SK-N-SH (cell line): Measurements from ENCODE around the gene KBTBD13. TPM values are rescaled to one million over a fixed set of nuclear protein-coding genes. Genes with fewer than 3 reads are reported as not detected.

Experiments
- CTCF ChIA-PET: fragments of 300-600, 350-600 bp; formaldehyde crosslinking; extraction: SDS; loops from one replicate; lab custom pipeline; 2021; lab: Yijun Ruan, JAX
- POLR2A ChIA-PET: fragments of 350-600 bp; sonication (Branson Sonifier 250); formaldehyde crosslinking; extraction: SDS; loops from one replicate; lab custom pipeline; 2020; ENCODE audit warnings: antibody characterized with exemption, inconsistent platforms; lab: Yijun Ruan, JAX
- DNase-seq: peaks from one replicate; pipeline ENCODE4 v3.0.0; 2012
- H2AFZ ChIP-seq: fragments of 200-600 bp; sonication (generic); 2 replicates; pipeline ENCODE4 v1.8.1; 2016; ENCODE audit warnings: antibody characterized with exemption, mild to moderate bottlenecking, low read depth
- H3F3A ChIP-seq: fragments of 200-600 bp; sonication (generic); replicated peaks from 2 replicates; pipeline ENCODE3; 2016; ENCODE audit warnings: antibody characterized with exemption, mild to moderate bottlenecking; ENCODE audit not compliant: insufficient read depth
- H3K27ac ChIP-seq, 2 experiments: fragments of 200-500 bp in 1 of 2; fragments of 200-600 bp in 1 of 2; sonication (Bioruptor generic) in 1 of 2; sonication (generic), shearing (Covaris generic) in 1 of 2; 2 replicates each; pipeline versions ENCODE4 v1.5.1 to v1.6.1; 2014 to 2016; ENCODE audit warnings: low read depth in 2 of 2, inconsistent platforms in 1 of 2, low read length in 1 of 2, mild to moderate bottlenecking in 1 of 2, mixed read lengths in 1 of 2
- H3K27me3 ChIP-seq: fragments of 200-600 bp; sonication (generic), shearing (Covaris generic); 2 replicates; pipeline ENCODE4 v1.6.1; 2016; ENCODE audit warnings: mixed run types; ENCODE audit not compliant: insufficient read depth
- H3K36me3 ChIP-seq, 2 experiments: fragments of 200-500 bp in 1 of 2; fragments of 200-600 bp in 1 of 2; sonication (Bioruptor generic) in 1 of 2; sonication (generic) in 1 of 2; replicated peaks in 1 of 2; 2 replicates each; pipeline versions ENCODE3 to v1.5.1; 2014 to 2016; ENCODE audit warnings: low read length in 1 of 2, mild to moderate bottlenecking in 1 of 2; ENCODE audit not compliant: insufficient read depth in 2 of 2, control insufficient read depth in 1 of 2
- H3K4me1 ChIP-seq, 2 experiments: fragments of 200-500 bp in 1 of 2; fragments of 200-600 bp in 1 of 2; sonication (Bioruptor generic) in 1 of 2; sonication (generic), shearing (Covaris generic) in 1 of 2; 2 replicates each; pipeline versions ENCODE4 v1.5.1 to v1.6.1; 2014 to 2016; ENCODE audit warnings: low read depth in 1 of 2, low read length in 1 of 2, mixed run types in 1 of 2; ENCODE audit not compliant: insufficient read depth in 2 of 2, control insufficient read depth in 1 of 2
- H3K4me2 ChIP-seq: fragments of 200-600 bp; sonication (generic), shearing (Covaris generic); 2 replicates; pipeline ENCODE4 v1.6.1; 2017; ENCODE audit warnings: mixed run types
- H3K4me3 ChIP-seq, 2 experiments: fragments of 200-500 bp in 1 of 2; fragments of 200-600 bp in 1 of 2; sonication (Bioruptor generic) in 1 of 2; sonication (generic), shearing (Covaris generic) in 1 of 2; 2 replicates each; pipeline versions ENCODE4 v1.5.1 to v1.8.1; 2014 to 2016; ENCODE audit warnings: low read depth in 2 of 2, inconsistent platforms in 1 of 2, low read length in 1 of 2, mild to moderate bottlenecking in 1 of 2, mixed read lengths in 1 of 2, moderate library complexity in 1 of 2
- H3K79me2 ChIP-seq: fragments of 200-600 bp; sonication (generic); 2 replicates; pipeline ENCODE4 v1.8.1; 2017; ENCODE audit warnings: mild to moderate bottlenecking; ENCODE audit not compliant: insufficient read depth
- H3K9ac ChIP-seq: fragments of 200-600 bp; sonication (generic); 2 replicates; pipeline ENCODE4 v1.6.1; 2017; ENCODE audit warnings: mixed run types
- H3K9me2 ChIP-seq: fragments of 200-600 bp; sonication (generic); 2 replicates; pipeline ENCODE4 v1.6.1; 2017; ENCODE audit warnings: mixed run types
- H3K9me3 ChIP-seq: fragments of 200-600 bp; sonication (generic); 2 replicates; pipeline ENCODE4 v1.6.1; 2017; ENCODE audit warnings: mixed run types, mild to moderate bottlenecking, moderate library complexity
- H4K20me1 ChIP-seq: fragments of 200-600 bp; sonication (generic); 2 replicates; pipeline ENCODE4 v1.6.1; 2017; ENCODE audit warnings: mild to moderate bottlenecking, mixed run types; ENCODE audit not compliant: insufficient read depth
- CTCF ChIP-seq: fragments of 200-600 bp; sonication (generic); IDR thresholded peaks from 2 replicates; pipeline ENCODE4 v1.6.1; 2017; ENCODE audit warnings: antibody characterized with exemption, mild to moderate bottlenecking, moderate library complexity
- FOXM1 ChIP-seq: IDR thresholded peaks from 2 replicates; pipeline ENCODE4 v1.4.0; 2012; ENCODE audit warnings: low read depth, mild to moderate bottlenecking
- GATA2 ChIP-seq: sonication (generic); formaldehyde crosslinking; IDR thresholded peaks from 2 replicates; pipeline ENCODE4 v1.5.0; 2020; ENCODE audit warnings: mild to moderate bottlenecking, missing genetic modification reagents
- MXI1 ChIP-seq: IDR thresholded peaks from 2 replicates; pipeline ENCODE4 v1.6.1; 2012; ENCODE audit warnings: mild to moderate bottlenecking, low read depth, low read length, improper control_type of control experiment
- NRF1 ChIP-seq: IDR thresholded peaks from 2 replicates; pipeline ENCODE4 v1.6.1; 2012; ENCODE audit warnings: low read depth, mild to moderate bottlenecking, low read length
- RAD21 ChIP-seq: IDR thresholded peaks from 2 replicates; pipeline ENCODE4 v1.6.1; 2012; ENCODE audit warnings: mild to moderate bottlenecking, low read length
- RCOR1 ChIP-seq: fragments of 150-350 bp; IDR thresholded peaks from 2 replicates; pipeline ENCODE4 v1.6.1; 2017; ENCODE audit warnings: antibody characterized with exemption, low read length
- REST ChIP-seq: IDR thresholded peaks from 2 replicates; pipeline ENCODE4 v1.6.1; 2012; ENCODE audit warnings: mild to moderate bottlenecking, low read depth, low read length, moderate library complexity
- RXRA ChIP-seq: IDR thresholded peaks from 2 replicates; pipeline ENCODE4 v1.4.0; 2012; ENCODE audit warnings: low read depth, mild to moderate bottlenecking, borderline replicate concordance
- SIN3A ChIP-seq: IDR thresholded peaks from 2 replicates; pipeline ENCODE4 v1.6.1; 2012; ENCODE audit warnings: low read depth, mild to moderate bottlenecking, low read length, moderate library complexity, borderline replicate concordance
- SMC3 ChIP-seq: IDR thresholded peaks from 2 replicates; pipeline ENCODE4 v1.6.1; 2012; ENCODE audit warnings: low read depth, low read length, improper control_type of control experiment
- USF2 ChIP-seq: fragments of 150-350 bp; IDR thresholded peaks from 2 replicates; pipeline ENCODE4 v1.6.1; 2017; ENCODE audit warnings: antibody characterized with exemption, low read length, low read depth, borderline replicate concordance
- ZBTB33 ChIP-seq: IDR thresholded peaks from 2 replicates; pipeline ENCODE4 v1.4.0; 2012; ENCODE audit warnings: low read depth, borderline replicate concordance
- WGBS: methylation state at CpG from one replicate; pipeline ENCODE4 v1.1.6; 2017; ENCODE audit warnings: low lambda C conversion rate; 5-methylcytosine and 5-hydroxymethylcytosine counted together
- polyA plus RNA-seq, 3 experiments: library from polyadenylated mRNA; depleted of rRNA; stranded (reverse); fragments of >200 nt; gene quantifications; 2 replicates each; pipeline ENCODE4 v1.2.3, GENCODE V29; 2012

Gene KBTBD13
- polyA plus RNA-seq, 1 of the 3 experiments (the other 2 are of a cell fraction), result not detected

GRCh38 chr15:65085207-65085753 lies 8.7 kb downstream of the KBTBD13 start:
- no peak overlapping the region for H2AFZ ChIP-seq
- H3F3A ChIP-seq, result no peaks in the 10 kb centered on the region
- H3K4me2 ChIP-seq, result no peak overlapping the region
- peaks cover 0 to 35% of the 10 kb centered on the region in 2 experiments; a peak in 1 of 4 replicates for H3K4me1 ChIP-seq
- POLR2A ChIA-PET, result interaction anchor here (0.6 kb wide), 1 partner anchor 253 kb away, joined by 4 read pairs; no protein-coding TSS in a partner anchor
- no peaks in the 10 kb centered on the region for H3K36me3 ChIP-seq
- H4K20me1 ChIP-seq, result no peaks in the 10 kb centered on the region
- 90% methylated on average over 8 of the region's 8 CpGs for WGBS
- no peak overlapping the region for H3K27ac ChIP-seq
- no peak overlapping the region for H3K4me3 ChIP-seq
- CTCF ChIA-PET, result interaction anchor here (0.9 to 8.3 kb wide), 11 partner anchors 9 to 354 kb away, joined by 3 to 99 read pairs (median 4); partner anchors contain the start of gene UBAP1L
- DNase-seq, result no peak
- H3K9ac ChIP-seq, result no peak overlapping the region
- no peaks in the 10 kb centered on the region for H3K79me2 ChIP-seq
- H3K9me2 ChIP-seq, result no peaks in the 10 kb centered on the region
- no peaks in the 10 kb centered on the region for H3K9me3 ChIP-seq
- H3K27me3 ChIP-seq, result no peaks in the 10 kb centered on the region
- no peak for TF ChIP-seq RXRA
- no peak for TF ChIP-seq ZBTB33
- no peak for TF ChIP-seq USF2
- no peak for TF ChIP-seq GATA2

- POLR2A ChIA-PET, result interaction anchor here (0.6 kb wide), 1 partner anchor 254 kb away, joined by 4 read pairs; no protein-coding TSS in a partner anchor
- no peak overlapping the region for H3K4me3 ChIP-seq
- TF ChIP-seq SIN3A, result no peak
- no peak for TF ChIP-seq MXI1
- peak; percentile 57 for TF ChIP-seq CTCF
- TF ChIP-seq REST, result no peak
- no peak for TF ChIP-seq NRF1
- no peak for TF ChIP-seq FOXM1
- peak; percentile 37; the same call in 1 of the 2 replicates for TF ChIP-seq SMC3
- TF ChIP-seq USF2, result no peak
- peak; percentile 56 for TF ChIP-seq RAD21
- TF ChIP-seq RCOR1, result no peak
- TF ChIP-seq, all 33 proteins: peak for 3
- peaks cover 0 to 35% of the 10 kb centered on the region in 2 experiments; a peak in 1 of 4 replicates for H3K4me1 ChIP-seq
- no peaks in the 10 kb centered on the region for H3K9me3 ChIP-seq
- no peaks in the 10 kb centered on the region for H4K20me1 ChIP-seq
- CTCF ChIA-PET, result interaction anchor here (0.9 to 8.3 kb wide), 19 partner anchors 8 to 355 kb away, joined by 3 to 99 read pairs (median 5); partner anchors contain the start of genes KBTBD13 and UBAP1L
- H3K9ac ChIP-seq, result no peak overlapping the region
- no peaks in the 10 kb centered on the region for H3K9me2 ChIP-seq
- peak; percentile 69 for DNase-seq
- 82% methylated on average over 4 of the region's 6 CpGs for WGBS
- no peak overlapping the region for H3K27ac ChIP-seq
- no peaks in the 10 kb centered on the region for H3K36me3 ChIP-seq
- no peak overlapping the region for H2AFZ ChIP-seq
- H3K79me2 ChIP-seq, result no peaks in the 10 kb centered on the region
- H3K27me3 ChIP-seq, result no peaks in the 10 kb centered on the region
- H3K4me2 ChIP-seq, result no peak overlapping the region
- H3F3A ChIP-seq, result no peaks in the 10 kb centered on the region
Observed at GRCh38 chr15:65085990-65086679, 9.6 kb downstream of the KBTBD13 start.
